ENCODE measurements around the gene SALL4.

GRCh38 chr20:51801823-51802123 is 548 bp downstream of the SALL4 start:
- TF ChIP-seq CTCF (conservative IDR thresholded peaks at IDR 0.05; ENCODE audit: low read length) (no peak), EZH2phosphoT487 (IDR thresholded peaks at IDR 0.05; ENCODE audit: borderline replicate concordance) (no peak)
